Left renal pelvis (tissue), 4 donors: ENCODE measurements around the gene SFTPA2. TPM values are rescaled to one million over a fixed set of nuclear protein-coding genes. Genes with fewer than 3 reads are reported as not detected.
"Not testable (repeated sequence)": the region's sequence is repeated elsewhere in the genome, so short reads cannot be mapped to it uniquely, and the experiment has no call there.

ENCODE experiments used
- DNase-seq, 4 donors: peaks; one replicate each; pipeline ENCODE4 v3.0.0-alpha.2; 2013; ENCODE audit warnings: low read depth in 4 of 4, low spot score in 3 of 4
- polyA plus RNA-seq, 4 donors: library from polyadenylated mRNA; unstranded; fragments of 120-200 nt; gene quantifications; one replicate each; pipeline ENCODE4 v1.2.1, GENCODE V29; 2013; ENCODE audit not compliant: insufficient read length in 4 of 4

The SFTPA2 gene
- polyA plus RNA-seq, 4 donors = 0.34 TPM; not detected in 3

DNA sequence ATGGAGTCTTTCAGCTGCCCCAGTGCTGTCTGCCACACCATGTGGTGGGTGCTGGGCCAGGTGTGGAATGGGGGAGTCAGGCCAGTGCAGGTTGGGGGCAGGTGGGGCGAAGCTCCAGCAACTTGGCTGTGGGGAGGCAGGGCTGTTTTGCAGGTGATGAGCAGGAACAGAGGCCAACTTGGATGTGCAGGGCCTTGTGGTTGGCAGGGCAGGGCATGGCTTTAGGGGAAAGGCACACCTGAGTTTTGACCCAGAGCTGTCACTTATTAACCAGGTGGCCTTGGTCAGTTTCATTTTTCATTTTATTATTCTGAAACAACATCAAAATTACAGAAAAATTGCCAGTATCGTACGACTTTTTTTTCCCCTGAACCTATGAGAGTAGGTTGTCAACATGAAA lies 1.1 kb upstream of the SFTPA2 start:
- no peak for DNase-seq

DNA sequence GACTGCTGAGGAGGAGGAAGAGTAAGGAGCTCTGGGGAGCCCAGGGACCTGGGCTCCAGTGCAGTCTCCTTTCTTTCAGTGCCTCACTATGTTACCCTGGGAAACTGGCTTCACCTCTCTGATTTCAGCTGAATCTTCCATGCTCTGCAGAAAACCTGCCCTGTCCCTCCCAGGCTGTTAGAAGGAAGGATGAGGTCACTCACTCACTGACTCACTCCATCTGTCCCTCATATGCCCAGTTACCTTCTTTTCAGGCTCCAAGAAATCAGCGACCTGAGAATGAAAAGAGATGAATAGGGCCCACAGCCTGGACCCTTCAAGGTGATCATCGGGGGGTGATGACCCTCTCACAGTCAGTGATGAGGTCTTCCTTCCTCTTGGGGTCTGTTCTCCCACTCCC lies 481 bp downstream of the SFTPA2 start:
- DNase-seq = no peak

GRCh38 chr10:79556961-79557360 lies 3.2 kb downstream of the SFTPA2 start:
- DNase-seq = not testable (repeated sequence)

DNA sequence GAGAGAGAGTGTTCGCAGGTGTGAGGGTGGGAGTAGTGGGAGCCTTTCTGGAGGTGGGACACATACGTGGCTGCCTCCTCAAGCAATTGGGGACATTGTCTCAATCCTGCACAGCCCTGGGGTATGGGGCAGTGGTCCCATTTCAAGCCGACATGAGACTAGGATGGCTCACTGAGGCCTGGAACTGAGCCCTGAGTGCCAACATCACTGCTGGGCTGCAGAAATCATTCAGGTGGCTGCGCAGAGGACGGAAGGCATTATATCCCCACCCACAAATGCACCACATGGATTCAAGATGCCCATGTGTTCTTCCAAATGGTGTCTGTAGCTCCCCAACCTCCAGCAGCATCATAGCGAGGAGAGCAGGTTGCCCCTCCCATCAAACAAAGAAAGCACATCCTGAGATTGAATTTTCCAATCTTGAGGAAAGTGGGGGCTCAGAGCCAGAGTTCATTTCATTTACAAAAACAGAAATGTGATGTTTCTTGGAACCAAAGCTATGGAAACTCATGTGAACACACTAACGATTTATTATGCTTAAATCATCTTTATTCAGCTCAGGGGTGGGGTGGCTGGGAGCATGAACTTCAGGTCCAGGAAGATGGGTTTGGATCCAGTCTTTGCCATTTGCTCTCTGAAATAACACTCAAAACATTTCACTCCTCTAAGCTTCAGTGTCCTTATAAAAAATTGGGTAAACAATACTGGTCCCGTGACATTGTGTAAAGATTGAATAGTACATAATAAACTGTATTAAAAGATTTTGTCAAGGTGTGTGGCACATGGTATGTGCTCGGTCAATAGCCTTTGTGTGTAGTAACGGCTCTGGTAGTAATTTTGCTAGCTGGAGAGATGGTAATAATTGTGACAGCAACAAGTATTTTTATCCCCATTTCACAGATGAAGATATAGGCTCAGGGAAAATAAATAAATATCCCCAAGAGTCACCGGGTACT lies 4.6 kb downstream of the SFTPA2 start:
- no peak for DNase-seq

DNA sequence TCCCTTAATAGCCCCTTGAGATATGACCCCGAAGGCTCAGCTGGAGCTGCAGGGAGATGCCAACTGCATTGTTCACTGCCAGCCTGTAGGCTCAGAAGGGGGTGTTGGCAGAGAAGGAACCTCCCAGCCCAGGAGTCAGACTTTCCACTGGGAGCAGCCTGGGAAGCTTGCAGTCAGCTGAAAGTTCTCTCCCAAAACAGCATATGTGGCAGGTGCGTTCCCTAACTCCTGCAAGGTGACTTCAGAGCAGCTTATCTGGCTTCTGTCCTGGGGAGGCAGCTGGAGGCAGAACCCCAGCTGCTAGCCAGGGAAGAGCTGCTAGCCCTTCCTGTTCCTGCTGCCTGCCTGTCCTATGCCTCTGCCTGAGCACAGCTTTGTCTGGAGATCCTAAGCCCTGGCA lies 8.1 kb downstream of the SFTPA2 start:
- no peak for DNase-seq

DNA sequence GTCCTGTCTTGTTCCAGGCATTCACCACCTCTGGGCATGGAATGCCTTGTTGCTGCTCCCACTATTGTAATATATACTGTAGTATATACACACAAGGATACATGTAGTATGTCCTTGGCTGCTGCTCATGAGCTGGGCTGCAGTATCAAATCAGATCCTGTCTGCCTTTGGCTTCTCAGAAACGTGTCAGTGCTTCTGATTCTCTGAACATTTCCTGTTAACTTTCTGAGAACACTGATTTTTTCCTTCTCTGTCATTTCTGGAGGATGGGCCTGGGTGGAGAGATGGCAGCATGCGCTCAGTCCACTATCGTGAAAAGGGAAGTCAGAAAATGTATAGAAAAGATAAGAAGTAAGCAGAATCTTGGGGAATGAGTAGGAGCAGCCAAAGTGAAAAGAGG lies 12.2 kb downstream of the SFTPA2 start:
- DNase-seq = no peak

DNA sequence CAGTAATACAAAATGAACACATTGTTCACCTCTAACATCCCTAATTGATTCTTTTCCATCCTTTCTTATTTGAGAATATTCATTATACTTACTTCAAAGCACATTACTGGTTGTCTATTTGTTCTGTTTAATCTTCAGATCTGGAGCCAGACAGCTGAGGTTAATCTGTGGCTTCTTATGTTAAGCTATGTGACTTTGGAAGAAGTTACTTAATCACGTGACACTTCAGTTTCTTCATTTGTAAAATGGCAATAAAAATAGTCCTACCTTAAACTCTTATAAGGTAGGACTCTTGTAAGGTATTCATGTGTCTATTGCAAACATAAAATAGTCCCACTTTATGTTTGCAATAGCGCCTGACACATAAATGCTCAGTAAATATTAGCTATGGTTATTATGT lies 13.1 kb downstream of the SFTPA2 start:
- not testable (repeated sequence) for DNase-seq

GRCh38 chr10:79544926-79545659 lies 15.1 kb downstream of the SFTPA2 start:
- DNase-seq = not testable (repeated sequence)

GRCh38 chr10:79544408-79544807 lies 15.8 kb downstream of the SFTPA2 start:
- not testable (repeated sequence) for DNase-seq

GRCh38 chr10:79542626-79543025 lies 17.6 kb downstream of the SFTPA2 start:
- DNase-seq = no peak

GRCh38 chr10:79540930-79541329 lies 19.3 kb downstream of the SFTPA2 start:
- not testable (repeated sequence) for DNase-seq

- DNase-seq = not testable (repeated sequence)
Measured at GRCh38 chr10:79538311-79538710, 21.9 kb downstream of the SFTPA2 start.

- DNase-seq = not testable (repeated sequence)
Measured at GRCh38 chr10:79533903-79534175, 26.4 kb downstream of the SFTPA2 start.

GRCh38 chr10:79533142-79533902 lies 26.9 kb downstream of the SFTPA2 start:
- not testable (repeated sequence) for DNase-seq

DNA sequence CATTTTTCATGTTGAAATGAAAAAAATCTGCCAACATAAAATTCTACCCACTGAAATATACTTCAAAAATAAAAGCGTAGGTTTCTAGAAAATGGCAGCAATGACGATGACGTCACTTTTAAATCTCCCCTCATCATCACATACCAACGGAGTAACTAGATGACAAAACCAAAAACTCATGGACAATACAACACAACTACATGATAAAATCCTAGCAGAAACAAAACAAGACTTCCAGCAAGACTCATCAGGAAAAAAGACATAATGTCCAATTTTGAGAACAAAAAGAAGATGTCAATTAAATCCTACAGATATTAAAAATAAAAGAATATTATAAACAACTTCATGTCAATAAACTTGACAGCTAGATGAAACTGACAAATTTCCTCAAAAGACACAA lies 31.9 kb downstream of the SFTPA2 start:
- DNase-seq = not testable (repeated sequence)

DNA sequence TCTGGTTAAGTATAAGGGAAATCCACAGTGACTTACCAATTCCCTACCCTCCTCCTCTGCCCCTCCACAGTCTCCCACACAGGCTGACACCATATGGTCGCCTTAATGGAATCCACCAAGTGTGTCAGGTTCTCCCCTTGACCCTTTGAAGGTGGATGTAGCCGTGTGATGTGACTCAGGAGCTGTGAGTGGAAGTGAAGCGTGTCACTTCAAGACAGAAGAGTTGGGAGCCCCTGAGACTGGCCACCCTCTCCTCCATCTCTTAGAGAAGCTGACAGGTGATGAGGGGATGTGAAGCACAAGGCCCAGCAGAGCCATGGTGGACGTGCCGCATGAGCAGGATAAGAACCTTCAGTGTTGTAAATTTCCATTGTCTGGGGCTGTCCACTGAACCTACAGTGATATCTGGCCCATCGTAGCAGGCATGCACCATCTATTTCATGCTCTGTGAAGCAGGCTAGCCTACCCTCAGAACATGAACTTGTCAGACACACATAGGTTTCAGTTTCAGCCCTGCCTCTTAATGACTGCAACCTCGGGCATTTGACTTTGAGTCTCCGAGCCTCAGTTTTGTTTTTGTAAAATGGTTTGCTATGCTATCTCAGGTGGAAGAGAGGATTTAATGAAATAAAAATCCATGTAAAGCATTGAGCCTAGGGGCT lies 35.0 kb downstream of the SFTPA2 start:
- DNase-seq = not testable (repeated sequence)

GRCh38 chr10:79523157-79523853 lies 36.9 kb downstream of the SFTPA2 start:
- DNase-seq = not testable (repeated sequence)

GRCh38 chr10:79522464-79522863 lies 37.7 kb downstream of the SFTPA2 start:
- not testable (repeated sequence) for DNase-seq

DNA sequence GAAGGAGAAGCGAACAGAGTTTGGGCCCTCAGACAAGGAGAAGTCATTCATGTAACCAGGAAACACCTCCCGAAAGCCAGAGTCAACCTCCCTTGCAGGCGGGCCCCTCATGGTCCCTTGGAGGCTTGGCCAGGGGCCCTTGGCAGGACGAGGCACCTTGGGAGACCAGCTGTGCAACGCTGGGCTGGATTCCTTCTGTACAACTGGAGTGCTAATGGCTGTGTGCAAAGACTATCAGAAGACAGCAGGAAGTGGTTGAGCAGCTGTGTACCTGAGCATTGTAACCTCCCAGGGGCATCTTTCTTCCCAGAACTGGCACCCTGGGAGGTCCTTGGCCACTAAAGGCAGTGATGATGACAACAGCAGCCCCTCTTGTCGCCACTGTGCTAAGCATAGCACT lies 38.5 kb downstream of the SFTPA2 start:
- DNase-seq = not testable (repeated sequence)

GRCh38 chr10:79517567-79517966 lies 42.6 kb downstream of the SFTPA2 start:
- not testable (repeated sequence) for DNase-seq
